Progenitor cell of endocrine pancreas (in vitro differentiated cells): ENCODE measurements around the gene POLR2L. TPM values are rescaled to one million over a fixed set of nuclear protein-coding genes. Genes with fewer than 3 reads are reported as not detected.

Experiments used
- DNase-seq: peaks from one replicate; pipeline ENCODE4 v3.0.0; 2021; ENCODE audit warnings: low spot score; ENCODE audit not compliant: unreplicated experiment
- H3K27ac Mint-ChIP-seq: 2 replicates; pipeline ENCODE4 v1.8.0; 2021; ENCODE audit warnings: mild to moderate bottlenecking, moderate library complexity, mixed read lengths
- H3K27me3 Mint-ChIP-seq: 2 replicates; pipeline ENCODE4 v1.8.0; 2021; ENCODE audit warnings: mixed read lengths
- H3K36me3 Mint-ChIP-seq: 2 replicates; pipeline ENCODE4 v1.8.0; 2022; ENCODE audit warnings: mixed read lengths; ENCODE audit not compliant: insufficient read depth
- H3K4me1 Mint-ChIP-seq: 2 replicates; pipeline ENCODE4 v1.8.0; 2021; ENCODE audit warnings: low read depth, mixed read lengths
- H3K4me3 Mint-ChIP-seq: 2 replicates; pipeline ENCODE4 v1.8.0; 2021; ENCODE audit warnings: low read depth, mild to moderate bottlenecking, moderate library complexity, mixed read lengths
- H3K9me3 Mint-ChIP-seq: 2 replicates; pipeline ENCODE4 v1.8.0; 2021; ENCODE audit warnings: low read depth, mixed read lengths
- CTCF ChIP-seq: fragments of 200-600 bp; sonication (generic); IDR thresholded peaks from one replicate; pipeline ENCODE4 v1.5.0; 2021; ENCODE audit warnings: antibody characterized with exemption, mild to moderate bottlenecking; ENCODE audit not compliant: unreplicated experiment
- total RNA-seq: library from RNA; stranded (reverse); gene quantifications from 2 replicates; pipeline ENCODE4 v1.2.1, GENCODE V29; 2021

POLR2L gene
- total RNA-seq, 1 donor from 2014 or later = 97.9 TPM

- DNase-seq = no peak
- Mint-ChIP-seq H3K36me3 (peaks cover 2% of the 10 kb centered on the region), H3K27ac (no peak overlapping the region), H3K4me3 (peak overlapping the region; percentile 26), H3K27me3 (no peaks in the 10 kb centered on the region), H3K4me1 (peaks cover 6% of the 10 kb centered on the region), H3K9me3 (no peaks in the 10 kb centered on the region)
- no peak for TF ChIP-seq CTCF
These were observed 20.6 kb downstream of the POLR2L start for GRCh38 chr11:821512-822371.

- H3K36me3 Mint-ChIP-seq = peaks cover 4% of the 10 kb centered on the region
- H3K4me1 Mint-ChIP-seq = peaks cover 5% of the 10 kb centered on the region
- TF ChIP-seq CTCF = no peak
- no peak for DNase-seq
- peak overlapping the region; percentile 77 for H3K4me3 Mint-ChIP-seq
- no peak overlapping the region for H3K27ac Mint-ChIP-seq
- H3K27me3 Mint-ChIP-seq = no peaks in the 10 kb centered on the region
- no peaks in the 10 kb centered on the region for H3K9me3 Mint-ChIP-seq
These were observed 21.4 kb downstream of the POLR2L start for GRCh38 chr11:820655-821511.

GRCh38 chr11:819943-820649 is 22.2 kb downstream of the POLR2L start:
- peak overlapping the region; percentile 77 for H3K4me3 Mint-ChIP-seq
- no peak for TF ChIP-seq CTCF
- no peaks in the 10 kb centered on the region for H3K9me3 Mint-ChIP-seq
- peaks cover 4% of the 10 kb centered on the region for H3K4me1 Mint-ChIP-seq
- H3K36me3 Mint-ChIP-seq = peaks cover 4% of the 10 kb centered on the region
- no peaks in the 10 kb centered on the region for H3K27me3 Mint-ChIP-seq
- DNase-seq = peak; percentile 60
- peak overlapping the region; percentile 78 for H3K27ac Mint-ChIP-seq

- Mint-ChIP-seq H3K4me1 (peaks cover 2% of the 10 kb centered on the region), H3K4me3 (peak overlapping the region; percentile 77), H3K9me3 (no peaks in the 10 kb centered on the region), H3K36me3 (peaks cover 2% of the 10 kb centered on the region), H3K27me3 (no peaks in the 10 kb centered on the region), H3K27ac (no peak overlapping the region)
- TF ChIP-seq CTCF = peak; percentile 26
- DNase-seq = peak; percentile 83
These were observed 23.0 kb downstream of the POLR2L start for GRCh38 chr11:819129-819931.
